Measurements from ENCODE around the gene TALDO1. TPM values are rescaled to one million over a fixed set of nuclear protein-coding genes. Genes with fewer than 3 reads are reported as not detected.

The TALDO1 gene
- total RNA-seq, 1 experiment from 2014 or later: 314 TPM

DNA sequence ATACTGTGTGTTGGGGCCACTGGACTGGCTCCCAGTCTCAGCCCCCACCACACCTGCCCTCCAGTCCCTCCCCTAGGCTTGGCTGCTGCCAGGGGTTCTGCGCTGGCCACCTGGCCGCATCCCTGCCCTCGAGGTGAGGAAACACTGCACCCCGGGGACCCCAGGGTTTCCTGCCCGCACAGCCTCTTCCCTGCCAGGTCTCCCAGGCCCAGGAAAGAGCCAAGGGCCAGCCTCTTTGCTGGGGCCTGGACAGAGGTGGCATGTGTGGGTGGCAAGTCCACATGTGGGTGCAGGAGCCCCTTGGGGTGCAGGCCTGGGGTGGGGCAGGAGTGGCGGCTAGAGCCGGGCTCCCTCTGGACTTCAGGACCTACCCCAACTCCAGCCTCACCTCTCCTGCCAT, 38.8 kb upstream of the TALDO1 start:
- Mint-ChIP-seq H3K9me3 (no peaks in the 10 kb centered on the region), H3K4me3 (no peak overlapping the region), H3K27ac (no peak overlapping the region), H3K4me1 (peaks cover 30% of the 10 kb centered on the region), H3K36me3 (no peaks in the 10 kb centered on the region), H3K27me3 (ENCODE audit: low read depth) (no peaks in the 10 kb centered on the region)
- ChIA-PET POLR2A (no interaction called here), CTCF (no interaction called here)
- no peak for TF ChIP-seq ZNF396 (CRISPR knock-in tag; IDR thresholded peaks at IDR 0.05; ENCODE audit: borderline replicate concordance)
- TF ChIP-seq HMGA2 (CRISPR knock-in tag; IDR thresholded peaks at IDR 0.05): no peak
- 0 out of 2 replicates have a peak, but pooled peaks have one; percentile 2 for TF ChIP-seq FOXP1 (CRISPR knock-in tag; IDR thresholded peaks at IDR 0.05; ENCODE audit: borderline replicate concordance)
- ATAC-seq (no peak), DNase-seq (ENCODE audit: low spot score) (no peak)

GRCh38 chr11:709109-709997, 37.9 kb upstream of the TALDO1 start:
- no peak overlapping the region for H3K27ac Mint-ChIP-seq
- peaks cover 30% of the 10 kb centered on the region for H3K4me1 Mint-ChIP-seq
- no peak overlapping the region for H3K4me3 Mint-ChIP-seq
- no peaks in the 10 kb centered on the region for H3K27me3 Mint-ChIP-seq (ENCODE audit: low read depth)
- no peaks in the 10 kb centered on the region for H3K9me3 Mint-ChIP-seq
- CTCF ChIA-PET: interaction anchor here (0.6 to 1.3 kb wide), 3 partner anchors 11 to 18 kb away, joined by 3 to 7 read pairs (median 3); no protein-coding TSS in a partner anchor
- POLR2A ChIA-PET: interaction anchor here (0.6 to 0.8 kb wide), 2 partner anchors 17 to 73 kb away, joined by 3 read pairs; no protein-coding TSS in a partner anchor
- H3K36me3 Mint-ChIP-seq: no peaks in the 10 kb centered on the region
- DNase-seq (ENCODE audit: low spot score) (no peak), ATAC-seq (no peak)
- TF ChIP-seq RELA (CRISPR knock-in tag; IDR thresholded peaks at IDR 0.05; ENCODE audit: borderline replicate concordance) (no peak), MYBL2 (CRISPR knock-in tag; IDR thresholded peaks at IDR 0.05) (no peak), ZNF232 (CRISPR knock-in tag; IDR thresholded peaks at IDR 0.05) (no peak), ZNF396 (CRISPR knock-in tag; IDR thresholded peaks at IDR 0.05; ENCODE audit: borderline replicate concordance) (no peak), ZNF416 (CRISPR knock-in tag; IDR thresholded peaks at IDR 0.05) (no peak), ZNF138 (CRISPR knock-in tag; conservative IDR thresholded peaks at IDR 0.05) (no peak), ZMAT4 (CRISPR knock-in tag; IDR thresholded peaks at IDR 0.05) (no peak), ELF4 (CRISPR knock-in tag; IDR thresholded peaks at IDR 0.05; ENCODE audit: low read depth) (no peak), JAZF1 (CRISPR knock-in tag; IDR thresholded peaks at IDR 0.05) (no peak), TEAD4 (CRISPR knock-in tag; IDR thresholded peaks at IDR 0.05) (no peak), GABPB1 (CRISPR knock-in tag; IDR thresholded peaks at IDR 0.05) (no peak)

DNA sequence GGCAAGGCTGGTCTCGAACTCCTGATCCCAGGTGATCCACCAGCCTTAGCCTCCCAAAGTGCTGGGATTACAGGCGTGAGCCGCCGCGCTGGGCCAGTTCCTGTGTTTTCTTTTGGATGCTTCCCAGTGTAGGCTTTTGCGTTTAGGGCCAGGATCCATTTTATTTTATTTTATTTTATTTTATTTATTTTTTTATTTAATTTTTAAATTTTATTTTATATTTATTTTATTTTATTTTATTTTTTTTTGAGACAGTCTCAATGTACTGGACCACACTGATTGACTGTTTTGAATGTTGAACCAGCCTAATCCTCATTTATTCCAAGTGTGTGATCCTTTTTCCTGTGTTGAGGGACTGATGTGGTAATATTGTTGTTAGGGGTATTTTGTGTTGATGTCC, 32.8 kb upstream of the TALDO1 start:
- ChIA-PET CTCF (interaction anchor here (0.6 kb wide), 1 partner anchor 130 kb away, joined by 3 read pairs; no protein-coding TSS in a partner anchor), POLR2A (no interaction called here)
- peaks cover 7% of the 10 kb centered on the region for H3K9me3 Mint-ChIP-seq
- peaks cover 6% of the 10 kb centered on the region for H3K27me3 Mint-ChIP-seq (ENCODE audit: low read depth)
- no peak overlapping the region for H3K4me3 Mint-ChIP-seq
- ATAC-seq: no peak
- H3K27ac Mint-ChIP-seq: no peak overlapping the region
- H3K4me1 Mint-ChIP-seq: peaks cover 16% of the 10 kb centered on the region
- peaks cover 5% of the 10 kb centered on the region; the same call in 1 of the 2 replicates for H3K36me3 Mint-ChIP-seq
- DNase-seq (ENCODE audit: low spot score): no peak
- TF ChIP-seq HMGA2 (CRISPR knock-in tag; IDR thresholded peaks at IDR 0.05): peak; percentile 99
- no peak for TF ChIP-seq JUN (CRISPR knock-in tag; IDR thresholded peaks at IDR 0.05)
- TF ChIP-seq ZNF416 (CRISPR knock-in tag; IDR thresholded peaks at IDR 0.05): no peak
- TF ChIP-seq ETV6 (CRISPR knock-in tag; IDR thresholded peaks at IDR 0.05): no peak

DNA sequence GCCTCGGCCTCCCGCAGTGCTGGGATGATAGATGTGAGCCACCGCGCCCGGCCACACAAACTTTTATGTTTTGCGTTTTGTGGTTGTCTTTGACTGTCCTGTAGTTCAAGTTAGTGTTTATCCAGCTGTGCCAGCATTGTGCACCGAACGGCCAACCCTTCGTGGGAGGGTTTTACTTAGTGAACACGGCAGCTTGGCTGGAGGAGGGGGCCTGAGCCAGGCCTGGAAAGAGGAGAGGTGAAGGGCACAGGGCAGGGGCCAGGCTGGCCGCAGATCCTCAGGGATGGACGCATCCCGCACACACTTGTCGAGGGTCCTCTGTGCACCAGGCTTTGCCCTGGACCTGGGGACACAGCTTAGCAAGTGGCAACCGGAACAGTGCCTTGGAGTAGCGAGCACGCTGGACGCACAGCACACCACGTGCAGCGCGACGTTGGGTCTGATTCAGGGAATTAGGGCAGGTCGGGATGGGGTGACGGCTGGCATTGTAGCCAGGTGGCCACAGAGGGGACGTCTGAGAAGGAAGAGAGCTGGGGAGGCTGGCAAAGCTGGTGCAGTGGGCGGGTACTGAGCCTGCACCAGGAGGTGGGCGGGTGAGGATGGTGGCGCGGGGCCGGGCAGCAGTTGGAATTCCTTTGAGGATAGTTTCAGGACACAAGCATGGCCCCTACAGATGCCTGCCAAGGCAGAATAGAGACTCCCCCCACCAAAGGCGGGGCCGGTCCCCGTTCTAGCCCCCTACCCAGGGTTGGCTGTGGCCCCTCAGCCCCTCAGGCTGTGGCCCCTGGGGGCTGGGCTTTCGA, 27.8 kb upstream of the TALDO1 start:
- DNase-seq (ENCODE audit: low spot score): no peak
- ATAC-seq: no peak
- Mint-ChIP-seq H3K36me3 (peaks cover 5% of the 10 kb centered on the region; the same call in 1 of the 2 replicates), H3K9me3 (peaks cover 7% of the 10 kb centered on the region), H3K27ac (no peak overlapping the region), H3K27me3 (ENCODE audit: low read depth) (peaks cover 12% of the 10 kb centered on the region), H3K4me1 (peaks cover 8% of the 10 kb centered on the region), H3K4me3 (peak overlapping the region; percentile 47; the same call in 1 of the 2 replicates)
- TF ChIP-seq ZNF138 (CRISPR knock-in tag; conservative IDR thresholded peaks at IDR 0.05) (no peak), CREM (CRISPR knock-in tag; IDR thresholded peaks at IDR 0.05) (no peak), NR1H2 (CRISPR knock-in tag; IDR thresholded peaks at IDR 0.05) (no peak), MYBL2 (CRISPR knock-in tag; IDR thresholded peaks at IDR 0.05) (no peak), ZNF396 (CRISPR knock-in tag; IDR thresholded peaks at IDR 0.05; ENCODE audit: borderline replicate concordance) (no peak), E2F1 (CRISPR knock-in tag; IDR thresholded peaks at IDR 0.05) (no peak), ZBTB43 (CRISPR knock-in tag; IDR thresholded peaks at IDR 0.05) (no peak)
- ChIA-PET POLR2A (interaction anchor here (1.7 kb wide), 1 partner anchor 12 kb away, joined by 6 read pairs; no protein-coding TSS in a partner anchor), CTCF (interaction anchor here (0.8 to 2.9 kb wide), 3 partner anchors 12 to 165 kb away, joined by 3 to 20 read pairs (median 11); partner anchors contain the start of genes DEAF1 and TMEM80)

Data from WTC11 (cell line).